Right lobe of liver (tissue), 4 donors: ENCODE measurements around the gene TAS2R41.

ENCODE experiments used
- CTCF ChIP-seq, 4 donors: fragments of 200-600 bp in 3 of 4; fragments of 450-650 bp in 1 of 4; IDR thresholded peaks; one replicate each; pipeline versions ENCODE4 v1.5.1 to v1.8.0; 2016 to 2022; ENCODE audit warnings: antibody characterized with exemption in 4 of 4, mild to moderate bottlenecking in 2 of 4
- POLR2A ChIP-seq: fragments of 450-650 bp; IDR thresholded peaks from one replicate; pipeline ENCODE4 v1.6.1; 2017; ENCODE audit warnings: antibody characterized with exemption, mild to moderate bottlenecking
- donor health status: DM: no; HTN: no; CAD: no.
- donor health status: DM: no; HTN: no; CAD: no.
- donor health status: DM: no; HTN: yes; CAD: no.

- no peak for TF ChIP-seq CTCF (IDR thresholded peaks at IDR 0.05)
- TF ChIP-seq POLR2A: no peak
Observed at GRCh38 chr7:143447466-143447865, 30.2 kb upstream of the TAS2R41 start.
